ENCODE results near the gene CIDEB.

DNA sequence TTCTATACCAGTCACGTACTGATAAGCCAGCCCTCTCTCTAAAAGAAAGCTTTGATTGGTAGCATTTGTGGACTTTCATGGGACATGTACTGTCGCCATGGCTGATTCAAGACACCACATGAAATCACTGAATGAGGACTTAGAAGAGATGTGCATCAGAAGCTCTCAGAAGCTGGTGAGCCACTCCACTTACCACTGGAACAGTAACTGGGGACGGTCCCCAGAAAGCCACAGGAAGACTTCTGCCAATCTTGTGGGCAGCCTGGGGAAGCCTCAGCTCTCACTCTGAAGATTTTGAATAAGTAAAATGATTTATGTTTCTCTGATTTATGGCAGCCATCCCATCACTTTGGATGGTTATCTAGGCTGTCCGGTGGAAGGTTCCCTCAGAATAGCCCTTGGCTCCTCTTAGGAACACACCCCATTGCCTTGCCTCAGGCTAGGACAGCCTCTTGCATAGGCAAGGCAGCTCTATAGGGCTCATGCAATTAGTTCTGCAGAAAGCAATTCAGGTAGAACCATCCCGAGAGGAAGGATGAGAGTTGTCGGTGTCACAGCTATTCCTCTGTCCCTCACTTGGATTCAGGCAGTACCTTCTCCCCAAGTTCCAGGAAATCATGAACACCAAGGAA, 18.0 kb downstream of the CIDEB start:
- TF ChIP-seq, protein P1, sequence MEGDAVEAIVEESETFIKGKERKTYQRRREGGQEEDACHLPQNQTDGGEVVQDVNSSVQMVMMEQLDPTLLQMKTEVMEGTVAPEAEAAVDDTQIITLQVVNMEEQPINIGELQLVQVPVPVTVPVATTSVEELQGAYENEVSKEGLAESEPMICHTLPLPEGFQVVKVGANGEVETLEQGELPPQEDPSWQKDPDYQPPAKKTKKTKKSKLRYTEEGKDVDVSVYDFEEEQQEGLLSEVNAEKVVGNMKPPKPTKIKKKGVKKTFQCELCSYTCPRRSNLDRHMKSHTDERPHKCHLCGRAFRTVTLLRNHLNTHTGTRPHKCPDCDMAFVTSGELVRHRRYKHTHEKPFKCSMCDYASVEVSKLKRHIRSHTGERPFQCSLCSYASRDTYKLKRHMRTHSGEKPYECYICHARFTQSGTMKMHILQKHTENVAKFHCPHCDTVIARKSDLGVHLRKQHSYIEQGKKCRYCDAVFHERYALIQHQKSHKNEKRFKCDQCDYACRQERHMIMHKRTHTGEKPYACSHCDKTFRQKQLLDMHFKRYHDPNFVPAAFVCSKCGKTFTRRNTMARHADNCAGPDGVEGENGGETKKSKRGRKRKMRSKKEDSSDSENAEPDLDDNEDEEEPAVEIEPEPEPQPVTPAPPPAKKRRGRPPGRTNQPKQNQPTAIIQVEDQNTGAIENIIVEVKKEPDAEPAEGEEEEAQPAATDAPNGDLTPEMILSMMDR (conservative IDR thresholded peaks at IDR 0.05 in 1 of 2, IDR thresholded peaks at IDR 0.05 in 1 of 2; ENCODE audit: extremely low read depth in 1 of 2, insufficient read depth in 1 of 2, low read depth in 1 of 2, low read length in 2 of 2) = no peak
- TF ChIP-seq EZH2 (IDR thresholded peaks at IDR 0.05; ENCODE audit: borderline replicate concordance, low read length) = no peak

All from mammary epithelial cell (primary cell).